Measurements from ENCODE around the gene CLEC18A. TPM values are rescaled to one million over a fixed set of nuclear protein-coding genes. Genes with fewer than 3 reads are reported as not detected.
A peak's percentile ranks its signal among the peaks of the same experiment; 100 is the strongest.

CLEC18A gene
- total and polyA plus RNA-seq, 2 experiments from 2014 or later = 0.09 to 0.55 TPM

- Histone ChIP-seq H3K36me3 (no peaks in the 10 kb centered on the region), H3K27me3 (no peaks in the 10 kb centered on the region), H3K9me3 (ENCODE audit: low read depth) (no peaks in the 10 kb centered on the region), H3K4me3 (no peak overlapping the region), H3K27ac (no peak overlapping the region), H3K4me1 (ENCODE audit: low read depth) (peaks cover 37% of the 10 kb centered on the region)
- no peak for DNase-seq (ENCODE audit: low read depth in 1 of 2, low spot score in 1 of 2)
- no peak for TF ChIP-seq CTCF (IDR thresholded peaks at IDR 0.05; ENCODE audit: low read depth, low read length)
Observed at GRCh38 chr16:69926241-69926640, 24.9 kb upstream of the CLEC18A start.

- no peak overlapping the region for H3K4me3 ChIP-seq
- no peaks in the 10 kb centered on the region for H3K9me3 ChIP-seq (ENCODE audit: low read depth)
- H3K36me3 ChIP-seq = no peaks in the 10 kb centered on the region
- no peaks in the 10 kb centered on the region for H3K27me3 ChIP-seq
- peaks cover 38% of the 10 kb centered on the region for H3K4me1 ChIP-seq (ENCODE audit: low read depth)
- TF ChIP-seq CTCF (IDR thresholded peaks at IDR 0.05; ENCODE audit: low read depth, low read length) = no peak
- DNase-seq (ENCODE audit: low read depth in 1 of 2, low spot score in 1 of 2) = peak; percentile 56 to 94
- peak overlapping the region; percentile 79 for H3K27ac ChIP-seq
Observed at GRCh38 chr16:69927056-69927757, 23.9 kb upstream of the CLEC18A start.

- H3K4me3 ChIP-seq = no peak overlapping the region
- no peaks in the 10 kb centered on the region for H3K27me3 ChIP-seq
Observed at GRCh38 chr16:69928856-69929400, 22.2 kb upstream of the CLEC18A start.

GRCh38 chr16:69929480-69929879 is 21.7 kb upstream of the CLEC18A start:
- TF ChIP-seq CTCF (IDR thresholded peaks at IDR 0.05; ENCODE audit: low read depth, low read length) = no peak
- Histone ChIP-seq H3K4me3 (no peak overlapping the region), H3K4me1 (ENCODE audit: low read depth) (peaks cover 36% of the 10 kb centered on the region), H3K9me3 (ENCODE audit: low read depth) (no peaks in the 10 kb centered on the region), H3K36me3 (no peaks in the 10 kb centered on the region), H3K27ac (peak overlapping the region; percentile 81), H3K27me3 (no peaks in the 10 kb centered on the region)
- peak in 1 of 2 donors; percentile 34 for DNase-seq (ENCODE audit: low read depth in 1 of 2, low spot score in 1 of 2)

More at GRCh38 chr16:69928856-69929400, 22.2 kb upstream of the CLEC18A start:
- Histone ChIP-seq H3K9me3 (ENCODE audit: low read depth) (no peaks in the 10 kb centered on the region), H3K36me3 (no peaks in the 10 kb centered on the region), H3K27ac (peak overlapping the region; percentile 81), H3K4me1 (ENCODE audit: low read depth) (peaks cover 36% of the 10 kb centered on the region)
- DNase-seq (ENCODE audit: low read depth in 1 of 2, low spot score in 1 of 2) = peak in 1 of 2 donors; percentile 52
- TF ChIP-seq CTCF (IDR thresholded peaks at IDR 0.05; ENCODE audit: low read depth, low read length) = no peak

- no peaks in the 10 kb centered on the region for H3K36me3 ChIP-seq
- peak; percentile 69 for TF ChIP-seq CTCF (IDR thresholded peaks at IDR 0.05; ENCODE audit: low read depth, low read length)
- H3K27me3 ChIP-seq = no peaks in the 10 kb centered on the region
- peaks cover 36% of the 10 kb centered on the region for H3K4me1 ChIP-seq (ENCODE audit: low read depth)
- DNase-seq (ENCODE audit: low read depth in 1 of 2, low spot score in 1 of 2) = peak; percentile 77 to 84
- H3K27ac ChIP-seq = peak overlapping the region; percentile 81
- H3K9me3 ChIP-seq (ENCODE audit: low read depth) = no peaks in the 10 kb centered on the region
- no peak overlapping the region for H3K4me3 ChIP-seq
Observed at GRCh38 chr16:69930117-69930776, 20.9 kb upstream of the CLEC18A start.
